Left lung (tissue), 10 donors: Measurements from ENCODE around the gene YJEFN3. TPM values are rescaled to one million over a fixed set of nuclear protein-coding genes. Genes with fewer than 3 reads are reported as not detected.
A peak's percentile ranks its signal among the peaks of the same experiment; 100 is the strongest.

ENCODE experiments used
- ATAC-seq: fragments of 200-7000 bp; cut with Tn5 transposase; one replicate; pipeline ENCODE4 v1.9.1; 2020; ENCODE audit warnings: moderate library complexity
- DNase-seq, 4 donors: peaks; one replicate each; pipeline ENCODE4 v3.0.0-alpha.2; 2013 to 2020
- H3K27ac ChIP-seq, 2 donors: fragments of 200-600 bp; sonication (generic) in 1 of 2; one replicate each; pipeline versions ENCODE4 v1.5.0 to v1.8.0; 2020 to 2021
- H3K27me3 ChIP-seq, 2 donors: fragments of 200-600 bp; sonication (generic) in 1 of 2; one replicate each; pipeline versions ENCODE4 v1.5.0 to v1.8.0; 2020 to 2021
- H3K36me3 ChIP-seq, 2 donors: fragments of 200-600 bp; sonication (generic) in 1 of 2; one replicate each; pipeline versions ENCODE4 v1.5.0 to v1.8.0; 2020 to 2021
- H3K4me1 ChIP-seq, 2 donors: fragments of 200-600 bp; one replicate each; pipeline ENCODE4 v1.8.0; 2021
- H3K4me3 ChIP-seq, 2 donors: fragments of 200-600 bp; sonication (generic) in 1 of 2; one replicate each; pipeline versions ENCODE4 v1.5.0 to v1.8.0; 2020 to 2021; ENCODE audit warnings: mild to moderate bottlenecking in 1 of 2
- H3K9me3 ChIP-seq, 2 donors: fragments of 200-600 bp; sonication (generic) in 1 of 2; one replicate each; pipeline versions ENCODE4 v1.5.0 to v1.8.0; 2020 to 2021
- CTCF ChIP-seq, 2 donors: fragments of 200-600 bp; sonication (generic) in 1 of 2; IDR thresholded peaks; one replicate each; pipeline versions ENCODE4 v1.5.0 to v1.8.0; 2021; ENCODE audit warnings: antibody characterized with exemption in 2 of 2
- intact Hi-C, 2 donors: fragments of 100-400 bp; cut with DNase I; formaldehyde crosslinking; loops; one replicate each; pipeline versions ENCODE4 v1.11.2 to v1.14.2; 2022
- polyA plus RNA-seq, 6 donors: library from polyadenylated mRNA; unstranded; fragments of 120-200 nt; gene quantifications; one replicate each; pipeline ENCODE4 v1.2.1, GENCODE V29; 2013; ENCODE audit not compliant: insufficient read length in 6 of 6
- total RNA-seq, 2 donors: library from RNA; stranded (reverse); fragmentation: NEBNext Ultra II Directional; extraction: Animal tissue kit (Norgen Biotek cat#: 25700); gene quantifications; one replicate each; pipeline ENCODE4 v1.2.1, GENCODE V29; 2021
- donor health status: DM: no; HTN: yes; CAD: no.
- donor health status: DM: no; HTN: no; CAD: no.

YJEFN3 gene
- total and polyA plus RNA-seq, 8 donors, result 2.7 to 13.6 (median 11.0) TPM

- no peak for TF ChIP-seq CTCF (IDR thresholded peaks at IDR 0.05)
- peaks cover 0 to 8% of the 10 kb centered on the region in 2 donors for H3K9me3 ChIP-seq
- intact Hi-C loops, result no loop called here
- peak within 1 kb of the TSS; percentile 82 to 88 for H3K27ac ChIP-seq
- peaks cover 8 to 34% of the 10 kb centered on the region in 2 donors for H3K4me1 ChIP-seq
- peaks cover 0 to 19% of the 10 kb centered on the region in 2 donors for H3K36me3 ChIP-seq
- ATAC-seq, result peak; percentile 94
- no peaks in the 10 kb centered on the region for H3K27me3 ChIP-seq
- peak within 1 kb of the TSS; percentile 93 to 96 for H3K4me3 ChIP-seq
- DNase-seq, result peak; percentile 91 to 95 (median 95)
Observed at GRCh38 chr19:19515642-19516519, 12.8 kb upstream of the YJEFN3 start, which contains the start of gene NDUFA13. Gene NDUFA13, plus strand, starts transcription at chr19:19516225. Its CDS starts 14 bp downstream, at chr19:19516239.

- Histone ChIP-seq H3K27ac (no peak overlapping the region), H3K36me3 (peaks cover 0 to 27% of the 10 kb centered on the region in 2 donors), H3K4me1 (peaks cover 8 to 34% of the 10 kb centered on the region in 2 donors), H3K9me3 (peaks cover 0 to 8% of the 10 kb centered on the region in 2 donors), H3K27me3 (no peaks in the 10 kb centered on the region), H3K4me3 (peak overlapping the region; percentile 93 to 96)
- DNase-seq (no peak), ATAC-seq (no peak)
- no peak for TF ChIP-seq CTCF (IDR thresholded peaks at IDR 0.05)
- intact Hi-C loops, result no loop called here
Observed at GRCh38 chr19:19517235-19517619, 11.5 kb upstream of the YJEFN3 start.

- Histone ChIP-seq H3K9me3 (no peaks in the 10 kb centered on the region), H3K4me3 (no peak overlapping the region), H3K36me3 (peaks cover 0 to 52% of the 10 kb centered on the region in 2 donors), H3K27ac (no peak overlapping the region), H3K27me3 (no peaks in the 10 kb centered on the region), H3K4me1 (peaks cover 8 to 26% of the 10 kb centered on the region in 2 donors)
- intact Hi-C loops, result no loop called here
- no peak for TF ChIP-seq CTCF (IDR thresholded peaks at IDR 0.05)
- DNase-seq, result no peak
- no peak for ATAC-seq
Observed at GRCh38 chr19:19520989-19521388, 7.7 kb upstream of the YJEFN3 start.

GRCh38 chr19:19523177-19523576 lies 5.5 kb upstream of the YJEFN3 start:
- DNase-seq, result no peak
- Histone ChIP-seq H3K4me3 (no peak overlapping the region), H3K27ac (no peak overlapping the region), H3K4me1 (peaks cover 0 to 7% of the 10 kb centered on the region in 2 donors), H3K9me3 (no peaks in the 10 kb centered on the region), H3K27me3 (no peaks in the 10 kb centered on the region), H3K36me3 (peaks cover 0 to 74% of the 10 kb centered on the region in 2 donors)
- TF ChIP-seq CTCF (IDR thresholded peaks at IDR 0.05), result no peak
- intact Hi-C loops, result no loop called here
- ATAC-seq, result no peak

- no peaks in the 10 kb centered on the region for H3K27me3 ChIP-seq
- peaks cover 0 to 3% of the 10 kb centered on the region in 2 donors for H3K4me1 ChIP-seq
- DNase-seq (no peak), ATAC-seq (no peak)
- no peak overlapping the region for H3K4me3 ChIP-seq
- no peaks in the 10 kb centered on the region for H3K9me3 ChIP-seq
- peaks cover 0 to 80% of the 10 kb centered on the region in 2 donors for H3K36me3 ChIP-seq
- intact Hi-C loops, result no loop called here
- no peak overlapping the region for H3K27ac ChIP-seq
- TF ChIP-seq CTCF (IDR thresholded peaks at IDR 0.05), result no peak
Observed at GRCh38 chr19:19524053-19524452, 4.7 kb upstream of the YJEFN3 start.
